Hematopoietic multipotent progenitor cell treated with erythropoietin and hydrocortisone succinate and interleukin-3 and kit ligand, for 6 days (in vitro differentiated cells): Measurements from ENCODE around the gene NRXN2.

Experiments
- DNase-seq: peaks from one replicate; pipeline ENCODE4 v3.0.0-alpha.2; 2015

Gene NRXN2

GRCh38 chr11:64621283-64622019, 101.5 kb downstream of the NRXN2 start:
- DNase-seq = no peak

GRCh38 chr11:64620381-64620971, 102.5 kb downstream of the NRXN2 start:
- DNase-seq = peak; percentile 38

- peak; percentile 55 for DNase-seq
Measured at GRCh38 chr11:64619811-64620380, 103.1 kb downstream of the NRXN2 start.

- DNase-seq = no peak
Measured at GRCh38 chr11:64619196-64619595, 103.8 kb downstream of the NRXN2 start.

- no peak for DNase-seq
Measured at GRCh38 chr11:64616817-64617216, 106.2 kb downstream of the NRXN2 start.

- DNase-seq = no peak
Measured at GRCh38 chr11:64614917-64615316, 108.1 kb downstream of the NRXN2 start.

- no peak for DNase-seq
Measured at GRCh38 chr11:64613648-64614047, 109.3 kb downstream of the NRXN2 start.

GRCh38 chr11:64611869-64612646, 110.9 kb downstream of the NRXN2 start:
- DNase-seq = peak; percentile 45

GRCh38 chr11:64611176-64611575, 111.8 kb downstream of the NRXN2 start:
- DNase-seq = no peak

GRCh38 chr11:64610596-64610995, 112.4 kb downstream of the NRXN2 start:
- DNase-seq = no peak

- DNase-seq = peak; percentile 42
Measured at GRCh38 chr11:64609436-64610047, 113.5 kb downstream of the NRXN2 start.

- DNase-seq = no peak
Measured at GRCh38 chr11:64608636-64609035, 114.4 kb downstream of the NRXN2 start.

- DNase-seq = no peak
Measured at GRCh38 chr11:64608046-64608445, 115.0 kb downstream of the NRXN2 start.

GRCh38 chr11:64607381-64607985, 115.5 kb downstream of the NRXN2 start:
- DNase-seq = no peak

- no peak for DNase-seq
Measured at GRCh38 chr11:64606796-64607380, 116.1 kb downstream of the NRXN2 start.

- DNase-seq = no peak
Measured at GRCh38 chr11:64605656-64606585, 117.1 kb downstream of the NRXN2 start.

- DNase-seq = no peak
Measured at GRCh38 chr11:64605244-64605560, 117.8 kb downstream of the NRXN2 start.

GRCh38 chr11:64604458-64605243, 118.3 kb downstream of the NRXN2 start:
- no peak for DNase-seq

- no peak for DNase-seq
Measured at GRCh38 chr11:64603411-64604110, 119.4 kb downstream of the NRXN2 start.
